K562 (cell line): ENCODE data around the gene CACNA2D3. TPM values are rescaled to one million over a fixed set of nuclear protein-coding genes. Genes with fewer than 3 reads are reported as not detected.
"Not testable (repeated sequence)": the region's sequence is repeated elsewhere in the genome, so short reads cannot be mapped to it uniquely, and the experiment has no call there.

Experiments used
- ATAC-seq: fragments of 200-7000 bp; cut with Tn5 transposase; 3 replicates; pipeline ENCODE4 v1.9.1; 2020; ENCODE audit warnings: moderate library complexity
- BruUV-seq: library from RNA; stranded (reverse); fragments of 400-500 nt; replicated peaks from 2 replicates; lab custom pipeline; 2021; lab: Mats Ljungman, UMichigan
- CTCF ChIA-PET: fragments of 300-600 bp; formaldehyde crosslinking; extraction: SDS; loops from one replicate; lab custom pipeline; 2021; ENCODE audit warnings: low intra/inter-chr PET ratio; lab: Yijun Ruan, JAX
- POLR2A ChIA-PET: fragments of 300-600, 350-650 bp; sonication (Branson Sonifier 250); formaldehyde crosslinking; extraction: SDS; loops from one replicate; lab custom pipeline; 2021; ENCODE audit warnings: antibody characterized with exemption, inconsistent platforms; lab: Yijun Ruan, JAX
- DNase-seq, 4 experiments: peaks; one replicate each; pipeline versions ENCODE4 v3.0.0 to v3.0.0-alpha.2; 2011 to 2018; ENCODE audit warnings: low spot score in 3 of 4, mixed read lengths in 3 of 4; ENCODE audit errors: extremely low read depth in 1 of 4
- FAIRE-seq: peaks from 2 replicates; lab custom pipeline; 2011; peaks lifted over from hg19 to GRCh38; lab: Jason Lieb, UNC
- H2AFZ ChIP-seq: 2 replicates; pipeline ENCODE4 v1.6.0; 2011; ENCODE audit warnings: low read depth, low read length, control low read depth, inconsistent platforms
- H3K27ac ChIP-seq: fragments of 200-600 bp; 3 replicates; pipeline ENCODE4 v1.8.0; 2011; ENCODE audit warnings: low read depth, mild to moderate bottlenecking, control low read depth, inconsistent platforms, low read length, moderate library complexity, mixed read lengths; ENCODE audit errors: extremely low read depth
- H3K27me3 ChIP-seq, 2 experiments: fragments of 300-600 bp in 1 of 2; 2 replicates in 1 of 2; 3 replicates in 1 of 2; pipeline versions ENCODE4 v1.6.0 to v1.8.0; 2011; ENCODE audit warnings: inconsistent platforms in 2 of 2, low read length in 2 of 2, mild to moderate bottlenecking in 1 of 2, mixed read lengths in 1 of 2, moderate library complexity in 1 of 2; ENCODE audit not compliant: control insufficient read depth in 2 of 2, insufficient read depth in 2 of 2
- H3K36me3 ChIP-seq: fragments of 300-600 bp; 3 replicates; pipeline ENCODE4 v1.8.0; 2011; ENCODE audit warnings: mild to moderate bottlenecking, low read length, inconsistent platforms; ENCODE audit not compliant: control insufficient read depth, insufficient read depth
- H3K4me1 ChIP-seq, 2 experiments: fragments of 200-600 bp in 1 of 2; replicated peaks in 1 of 2; 2 replicates in 1 of 2; 3 replicates in 1 of 2; pipeline versions ENCODE4 v1.5.1 to v1.8.0; 2011; ENCODE audit warnings: inconsistent platforms in 2 of 2, low read length in 2 of 2, mild to moderate bottlenecking in 1 of 2, mixed read lengths in 1 of 2, moderate library complexity in 1 of 2; ENCODE audit not compliant: control insufficient read depth in 2 of 2, insufficient read depth in 2 of 2
- H3K4me2 ChIP-seq: 2 replicates; pipeline ENCODE4 v1.6.1; 2011; ENCODE audit warnings: low read length, control low read depth, inconsistent platforms, mixed read lengths; ENCODE audit not compliant: insufficient read depth
- H3K4me3 ChIP-seq: fragments of 200-600 bp; sonication (generic), shearing (Covaris generic); 2 replicates; pipeline ENCODE4 v1.5.1; 2016; ENCODE audit warnings: control low read depth, inconsistent platforms
- H3K79me2 ChIP-seq: fragments of 200-600 bp; 3 replicates; pipeline ENCODE4 v1.8.0; 2011; ENCODE audit warnings: low read length, inconsistent platforms; ENCODE audit not compliant: control insufficient read depth, insufficient read depth
- H3K9ac ChIP-seq, 2 experiments: 2 replicates each; pipeline versions ENCODE4 v1.6.0 to v1.6.1; 2011; ENCODE audit warnings: low read depth in 2 of 2, low read length in 2 of 2, control low read depth in 1 of 2, inconsistent platforms in 1 of 2, mild to moderate bottlenecking in 1 of 2, mixed read lengths in 1 of 2; ENCODE audit not compliant: insufficient read depth in 1 of 2
- H3K9me1 ChIP-seq: one replicate; pipeline ENCODE4 v1.6.0; 2011; ENCODE audit warnings: inconsistent platforms, mild to moderate bottlenecking, low read length, moderate library complexity; ENCODE audit not compliant: control insufficient read depth, insufficient read depth
- H3K9me3 ChIP-seq: replicated peaks from 2 replicates; pipeline ENCODE4 v1.5.1; 2011; ENCODE audit warnings: low read depth, low read length, inconsistent platforms; ENCODE audit not compliant: control insufficient read depth, insufficient read depth
- H4K20me1 ChIP-seq: replicated peaks from 2 replicates; pipeline ENCODE4 v1.6.1; 2011; ENCODE audit warnings: low read length, inconsistent platforms, mixed read lengths; ENCODE audit not compliant: control insufficient read depth, insufficient read depth
- HLTF ChIP-seq: fragments of 450-650 bp; IDR thresholded peaks from 2 replicates; pipeline ENCODE4 v1.6.1; 2016
- RBM14 ChIP-seq: fragments of 200-400 bp; formaldehyde crosslinking; IDR thresholded peaks from 2 replicates; pipeline ENCODE4 v1.6.1; 2018; ENCODE audit warnings: low read depth, mild to moderate bottlenecking, low read length, moderate library complexity, borderline replicate concordance; ENCODE audit not compliant: insufficient read depth
- ZNF146 ChIP-seq: IDR thresholded peaks from one replicate; pipeline ENCODE4 v1.6.1; 2018; ENCODE audit warnings: missing compliant biosample characterization; ENCODE audit not compliant: unreplicated experiment
- WGBS: fragments of 100-300 bp; shearing (Covaris generic); methylation state at CpG from one replicate; pipeline ENCODE4 v1.1.6; 2016; ENCODE audit warnings: low coverage, mixed read lengths; ENCODE audit not compliant: insufficient coverage; ENCODE audit errors: missing lambda C conversion rate; 5-methylcytosine and 5-hydroxymethylcytosine counted together
- in situ Hi-C: fragments of 300-500 bp; cut with MboI; formaldehyde crosslinking; loops from 4 replicates; pipeline ENCODE4 v1.15.0; 2018; ENCODE audit warnings: inconsistent platforms, mixed read lengths
- intact Hi-C: fragments of 100-400 bp; cut with micrococcal nuclease; formaldehyde crosslinking; loops from 2 replicates; pipeline ENCODE4 v1.14.2; 2022
- polyA plus RNA-seq, 8 experiments: library from polyadenylated mRNA; depleted of rRNA in 4 of 8; stranded (reverse) in 5 of 8; unstranded in 3 of 8; fragments of >200 nt; fragmentation: Nextera tagmentation in 2 of 8; fragmentation: Illumina TruSeq in 1 of 8; extraction: Ambion mirVana in 2 of 8; extraction: Trizol in 1 of 8; gene quantifications; 2 replicates each; pipeline versions ENCODE4 v1.2.1 to v1.2.3, GENCODE V29; 2011 to 2014; ENCODE audit warnings: inconsistent platforms in 1 of 8, missing spikeins in 1 of 8
- total RNA-seq, 7 experiments: library from RNA; depleted of rRNA in 6 of 7; stranded (reverse); fragments of >200 nt in 6 of 7; fragmentation: Illumina TruSeq in 2 of 7; extraction: Trizol in 2 of 7; gene quantifications; 2 replicates each; pipeline versions ENCODE4 v1.2.1 to v1.2.3, GENCODE V29; 2011 to 2021; ENCODE audit warnings: low replicate concordance in 1 of 7
- TF ChIP-seq, protein P1 (sequence below): sonication (generic); formaldehyde crosslinking; IDR thresholded peaks from 2 replicates; pipeline ENCODE4 v1.8.0; 2022; ENCODE audit warnings: missing genetic modification reagents, mild to moderate bottlenecking, moderate library complexity, borderline replicate concordance

The CACNA2D3 gene
- total and polyA plus RNA-seq, 9 of the 15 experiments (the other 6 are each of a cell fraction or from before 2014, with no cell fraction given): 0.01 TPM; not detected in 8

DNA sequence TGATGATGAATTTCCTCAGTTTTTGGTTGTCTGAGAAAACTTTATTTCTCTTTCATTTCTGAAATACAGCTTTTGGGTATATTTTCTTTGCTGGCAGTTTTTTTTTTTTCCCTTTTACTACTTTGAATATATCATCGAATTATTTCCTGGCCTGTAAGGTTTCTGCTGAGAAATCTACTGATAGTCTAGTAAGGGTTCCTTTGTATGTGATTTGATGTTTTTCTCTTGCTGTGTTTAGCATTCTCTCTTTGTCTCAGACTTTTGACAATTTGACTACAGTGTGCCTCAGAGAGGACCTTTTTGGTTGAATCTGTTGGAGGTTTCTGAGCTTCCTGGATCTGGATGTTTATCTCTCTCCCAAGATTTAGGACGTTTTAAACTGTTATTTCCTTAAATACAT lies 336.0 kb downstream of the CACNA2D3 start (continued):
- TF ChIP-seq, protein P1, sequence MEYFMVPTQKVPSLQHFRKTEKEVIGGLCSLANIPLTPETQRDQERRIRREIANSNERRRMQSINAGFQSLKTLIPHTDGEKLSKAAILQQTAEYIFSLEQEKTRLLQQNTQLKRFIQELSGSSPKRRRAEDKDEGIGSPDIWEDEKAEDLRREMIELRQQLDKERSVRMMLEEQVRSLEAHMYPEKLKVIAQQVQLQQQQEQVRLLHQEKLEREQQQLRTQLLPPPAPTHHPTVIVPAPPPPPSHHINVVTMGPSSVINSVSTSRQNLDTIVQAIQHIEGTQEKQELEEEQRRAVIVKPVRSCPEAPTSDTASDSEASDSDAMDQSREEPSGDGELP (CRISPR knock-in tag): no peak
- no peak for TF ChIP-seq RBM14
- no peak for TF ChIP-seq HLTF
- TF ChIP-seq ZNF146 (CRISPR knock-in tag): no peak

- not testable (repeated sequence) for DNase-seq
Measured at GRCh38 chr3:54464554-54464953, 342.2 kb downstream of the CACNA2D3 start.

More at GRCh38 chr3:54464554-54464953, 342.2 kb downstream of the CACNA2D3 start:
- H3K79me2 ChIP-seq, H3K9me1 ChIP-seq, FAIRE-seq, H3K27me3 ChIP-seq, H3K4me1 ChIP-seq, H2AFZ ChIP-seq, H3K9ac ChIP-seq, intact Hi-C loops, H3K36me3 ChIP-seq, H3K9me3 ChIP-seq, H4K20me1 ChIP-seq, H3K4me3 ChIP-seq, ATAC-seq, BruUV-seq, CTCF ChIA-PET, H3K4me2 ChIP-seq, in situ Hi-C loops, POLR2A ChIA-PET, H3K27ac ChIP-seq: not testable (repeated sequence)
- 15% methylated on average over 13 of the region's 23 CpGs for WGBS
